K562 (cell line): ENCODE measurements around the gene ORAI3. TPM values are rescaled to one million over a fixed set of nuclear protein-coding genes. Genes with fewer than 3 reads are reported as not detected.

Source experiments
- ARID3A ChIP-seq: IDR thresholded peaks from 2 replicates; pipeline ENCODE4 v1.6.1; 2012; ENCODE audit warnings: low read depth, low read length, improper control_type of control experiment, borderline replicate concordance
- BHLHE40 ChIP-seq: IDR thresholded peaks from 2 replicates; pipeline ENCODE4 v1.6.1; 2011; ENCODE audit warnings: low read length, improper control_type of control experiment
- HDAC3 ChIP-seq: fragments of 450-650 bp; IDR thresholded peaks from 2 replicates; pipeline ENCODE4 v1.6.1; 2018; ENCODE audit warnings: borderline replicate concordance, mild to moderate bottlenecking, moderate library complexity; ENCODE audit not compliant: partially characterized antibody
- REST ChIP-seq, 2 experiments: fragments of 450-650 bp; formaldehyde crosslinking in 1 of 2; IDR thresholded peaks; 2 replicates each; pipeline versions ENCODE4 v1.4.0 to v1.6.1; 2014 to 2020; ENCODE audit warnings: mild to moderate bottlenecking in 2 of 2, borderline replicate concordance in 1 of 2, low read depth in 1 of 2
- RFX5 ChIP-seq: IDR thresholded peaks from 2 replicates; pipeline ENCODE4 v1.6.1; 2011; ENCODE audit warnings: low read depth, mild to moderate bottlenecking, improper control_type of control experiment, low read length
- SIN3A ChIP-seq, 2 experiments: fragments of 150-350 bp in 1 of 2; IDR thresholded peaks; 2 replicates each; pipeline ENCODE4 v1.6.1; 2011 to 2016; ENCODE audit warnings: borderline replicate concordance in 2 of 2, low read depth in 2 of 2, low read length in 2 of 2, mild to moderate bottlenecking in 2 of 2, moderate library complexity in 2 of 2; ENCODE audit not compliant: control insufficient read depth in 1 of 2
- ZHX1 ChIP-seq: fragments of 150-350 bp; conservative IDR thresholded peaks from 2 replicates; pipeline ENCODE4 v1.6.1; 2014; ENCODE audit warnings: low read length
- ZKSCAN3 ChIP-seq: fragments of 250-450 bp; sonication (Bioruptor Pico); IDR thresholded peaks from 2 replicates; pipeline ENCODE4 v1.4.0; 2020
- ZNF644 ChIP-seq: fragments of 200-800 bp; sonication (Bioruptor generic); IDR thresholded peaks from 2 replicates; pipeline ENCODE4 v1.6.1; 2016; ENCODE audit warnings: low read depth, missing genetic modification characterization, missing compliant biosample characterization
- polyA plus RNA-seq, 8 experiments: library from polyadenylated mRNA; depleted of rRNA in 4 of 8; stranded (reverse) in 5 of 8; unstranded in 3 of 8; fragments of >200 nt; fragmentation: Nextera tagmentation in 2 of 8; fragmentation: Illumina TruSeq in 1 of 8; extraction: Ambion mirVana in 2 of 8; extraction: Trizol in 1 of 8; gene quantifications; 2 replicates each; pipeline versions ENCODE4 v1.2.1 to v1.2.3, GENCODE V29; 2011 to 2014; ENCODE audit warnings: inconsistent platforms in 1 of 8, missing spikeins in 1 of 8
- total RNA-seq, 7 experiments: library from RNA; depleted of rRNA in 6 of 7; stranded (reverse); fragments of >200 nt in 6 of 7; fragmentation: Illumina TruSeq in 2 of 7; extraction: Trizol in 2 of 7; gene quantifications; 2 replicates each; pipeline versions ENCODE4 v1.2.1 to v1.2.3, GENCODE V29; 2011 to 2021; ENCODE audit warnings: low replicate concordance in 1 of 7

The ORAI3 gene
- total and polyA plus RNA-seq, 9 of the 15 experiments (the other 6 are each of a cell fraction or from before 2014, with no cell fraction given) = 4.9 to 23.3 (median 14.1) TPM

GRCh38 chr16:30992931-30993816 is 44.3 kb downstream of the ORAI3 start (continued):
- TF ChIP-seq REST (IDR thresholded peaks at IDR 0.05; ENCODE audit: borderline replicate concordance) = no peak
- no peak for TF ChIP-seq REST (CRISPR knock-in tag; IDR thresholded peaks at IDR 0.05; ENCODE audit: low read depth)
- no peak for TF ChIP-seq ZHX1
- no peak for TF ChIP-seq ZKSCAN3
- no peak for TF ChIP-seq BHLHE40
- TF ChIP-seq SIN3A (IDR thresholded peaks at IDR 0.05; ENCODE audit: borderline replicate concordance in 2 of 2, control insufficient read depth in 1 of 2, low read depth in 2 of 2, low read length in 2 of 2) = no peak
- no peak for TF ChIP-seq ZNF644 (tag)
- no peak for TF ChIP-seq HDAC3
- TF ChIP-seq ARID3A = no peak
- no peak for TF ChIP-seq RFX5
